Hepatocyte (in vitro differentiated cells): ENCODE results near the gene CDYL.

Source experiments
- CTCF ChIP-seq: fragments of 200-600 bp; sonication (generic); IDR thresholded peaks from 2 replicates; pipeline ENCODE4 v1.5.1; 2016; ENCODE audit warnings: antibody characterized with exemption, mild to moderate bottlenecking; ENCODE audit not compliant: poor library complexity
- EZH2 ChIP-seq: fragments of 200-600 bp; sonication (generic); IDR thresholded peaks from 2 replicates; pipeline ENCODE4 v1.6.1; 2016; ENCODE audit warnings: antibody characterized with exemption, mild to moderate bottlenecking, borderline replicate concordance
- EZH2phosphoT487 ChIP-seq: fragments of 200-600 bp; sonication (generic); IDR thresholded peaks from one replicate; pipeline ENCODE4 v1.6.1; 2018; ENCODE audit warnings: antibody characterized with exemption, mild to moderate bottlenecking, low read depth, moderate library complexity; ENCODE audit not compliant: unreplicated experiment, severe bottlenecking

GRCh38 chr6:4788482-4788881, 12.3 kb downstream of the CDYL start:
- TF ChIP-seq CTCF: no peak
- no peak for TF ChIP-seq EZH2
- TF ChIP-seq EZH2phosphoT487: no peak
